Fibroblast of lung (primary cell): ENCODE measurements around the gene MRPS11.

Source experiments
- CTCF ChIP-seq, 2 donors: IDR thresholded peaks in 1 of 2; conservative IDR thresholded peaks in 1 of 2; 1 replicate in 1 of 2; 2 replicates in 1 of 2; pipeline ENCODE4 v1.5.1; 2011 to 2012; ENCODE audit warnings: low read length in 2 of 2, control low read depth in 1 of 2, inconsistent platforms in 1 of 2, low read depth in 1 of 2, mild to moderate bottlenecking in 1 of 2
- EZH2 ChIP-seq: IDR thresholded peaks from 2 replicates; pipeline ENCODE4 v1.5.1; 2012; ENCODE audit warnings: low read length, control low read depth, mild to moderate bottlenecking; ENCODE audit errors: missing control alignments

- TF ChIP-seq CTCF (conservative IDR thresholded peaks at IDR 0.05 in 1 of 2, IDR thresholded peaks at IDR 0.05 in 1 of 2; ENCODE audit: low read depth in 1 of 2, low read length in 2 of 2): no peak
- TF ChIP-seq EZH2: no peak
These were observed 21.8 kb downstream of the MRPS11 start for GRCh38 chr15:88489321-88489720.
